HG03521 (cell line): ENCODE data around the gene RHOG.

Experiments used
- ATAC-seq: cut with Tn5 transposase; IDR thresholded peaks from one replicate; pipeline ENCODE4 v1.9.1; 2021; ENCODE audit warnings: mild to moderate bottlenecking, moderate library complexity; ENCODE audit not compliant: unreplicated experiment

The RHOG gene

GRCh38 chr11:3860375-3860774 lies 19.6 kb upstream of the RHOG start:
- no peak for ATAC-seq

GRCh38 chr11:3859373-3859881 lies 18.7 kb upstream of the RHOG start:
- ATAC-seq, result peak; percentile 28

GRCh38 chr11:3857628-3858027 lies 16.9 kb upstream of the RHOG start:
- no peak for ATAC-seq

GRCh38 chr11:3856856-3857553 lies 16.2 kb upstream of the RHOG start:
- ATAC-seq, result no peak

- peak; percentile 12 for ATAC-seq
Observed at GRCh38 chr11:3855808-3856491, 15.2 kb upstream of the RHOG start.

- peak; percentile 55 for ATAC-seq
Observed at GRCh38 chr11:3854977-3855807, 14.4 kb upstream of the RHOG start, which contains the start of gene STIM1. Gene STIM1 (plus strand): TSS chr11:3855664. CDS start chr11:3856271, 607 bp downstream.

- no peak for ATAC-seq
Observed at GRCh38 chr11:3854660-3854976, 13.9 kb upstream of the RHOG start.

GRCh38 chr11:3853899-3854659 lies 13.3 kb upstream of the RHOG start:
- peak; percentile 21 for ATAC-seq

GRCh38 chr11:3853545-3853842 lies 12.7 kb upstream of the RHOG start:
- no peak for ATAC-seq

GRCh38 chr11:3849297-3849874 lies 8.6 kb upstream of the RHOG start:
- ATAC-seq, result no peak

GRCh38 chr11:3845670-3846069 lies 4.9 kb upstream of the RHOG start:
- no peak for ATAC-seq

- ATAC-seq, result no peak
Observed at GRCh38 chr11:3845246-3845645, 4.5 kb upstream of the RHOG start.

- no peak for ATAC-seq
Observed at GRCh38 chr11:3843326-3843725, 2.6 kb upstream of the RHOG start.

- peak; percentile 46 for ATAC-seq
Observed at GRCh38 chr11:3841426-3842350, 929 bp upstream of the RHOG start.

- peak; percentile 1 for ATAC-seq
Observed at GRCh38 chr11:3840004-3840869, 522 bp downstream of the RHOG start.

- ATAC-seq, result no peak
Observed at GRCh38 chr11:3838504-3838903, 2.3 kb downstream of the RHOG start.

GRCh38 chr11:3837793-3838192 lies 3.0 kb downstream of the RHOG start:
- no peak for ATAC-seq

GRCh38 chr11:3836903-3837302 lies 3.9 kb downstream of the RHOG start:
- no peak for ATAC-seq

GRCh38 chr11:3835751-3836150 lies 5.0 kb downstream of the RHOG start:
- no peak for ATAC-seq
